ENCODE measurements around the gene DOCK9.

DNA sequence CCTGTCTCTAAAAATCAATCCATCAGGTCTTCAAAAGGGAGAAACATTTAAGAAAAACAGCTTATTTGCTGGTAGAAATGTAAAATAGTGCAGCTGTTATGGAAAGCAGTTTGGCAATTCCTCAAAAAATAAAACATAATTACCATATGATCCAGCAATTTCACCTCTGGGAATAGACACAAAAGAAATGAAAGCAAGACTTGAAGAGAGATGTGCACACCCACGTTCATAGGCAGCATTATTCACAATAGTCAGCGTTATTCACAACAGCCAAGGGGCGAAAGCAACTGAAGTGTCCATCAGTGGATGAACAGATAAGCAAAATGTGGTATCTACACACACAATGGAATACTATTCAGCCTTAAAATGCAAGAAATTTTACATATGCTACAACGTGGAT lies 45.1 kb upstream of the DOCK9 start:
- TF ChIP-seq, protein P1, sequence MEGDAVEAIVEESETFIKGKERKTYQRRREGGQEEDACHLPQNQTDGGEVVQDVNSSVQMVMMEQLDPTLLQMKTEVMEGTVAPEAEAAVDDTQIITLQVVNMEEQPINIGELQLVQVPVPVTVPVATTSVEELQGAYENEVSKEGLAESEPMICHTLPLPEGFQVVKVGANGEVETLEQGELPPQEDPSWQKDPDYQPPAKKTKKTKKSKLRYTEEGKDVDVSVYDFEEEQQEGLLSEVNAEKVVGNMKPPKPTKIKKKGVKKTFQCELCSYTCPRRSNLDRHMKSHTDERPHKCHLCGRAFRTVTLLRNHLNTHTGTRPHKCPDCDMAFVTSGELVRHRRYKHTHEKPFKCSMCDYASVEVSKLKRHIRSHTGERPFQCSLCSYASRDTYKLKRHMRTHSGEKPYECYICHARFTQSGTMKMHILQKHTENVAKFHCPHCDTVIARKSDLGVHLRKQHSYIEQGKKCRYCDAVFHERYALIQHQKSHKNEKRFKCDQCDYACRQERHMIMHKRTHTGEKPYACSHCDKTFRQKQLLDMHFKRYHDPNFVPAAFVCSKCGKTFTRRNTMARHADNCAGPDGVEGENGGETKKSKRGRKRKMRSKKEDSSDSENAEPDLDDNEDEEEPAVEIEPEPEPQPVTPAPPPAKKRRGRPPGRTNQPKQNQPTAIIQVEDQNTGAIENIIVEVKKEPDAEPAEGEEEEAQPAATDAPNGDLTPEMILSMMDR (conservative IDR thresholded peaks at IDR 0.05; ENCODE audit: low read depth in 2 of 2): no peak
- TF ChIP-seq ZNF331 (CRISPR knock-in tag; IDR thresholded peaks at IDR 0.05; ENCODE audit: low read depth) (no peak), POLR2AphosphoS5 (IDR thresholded peaks at IDR 0.05; ENCODE audit: low read depth) (no peak)
- TF ChIP-seq, protein P2, sequence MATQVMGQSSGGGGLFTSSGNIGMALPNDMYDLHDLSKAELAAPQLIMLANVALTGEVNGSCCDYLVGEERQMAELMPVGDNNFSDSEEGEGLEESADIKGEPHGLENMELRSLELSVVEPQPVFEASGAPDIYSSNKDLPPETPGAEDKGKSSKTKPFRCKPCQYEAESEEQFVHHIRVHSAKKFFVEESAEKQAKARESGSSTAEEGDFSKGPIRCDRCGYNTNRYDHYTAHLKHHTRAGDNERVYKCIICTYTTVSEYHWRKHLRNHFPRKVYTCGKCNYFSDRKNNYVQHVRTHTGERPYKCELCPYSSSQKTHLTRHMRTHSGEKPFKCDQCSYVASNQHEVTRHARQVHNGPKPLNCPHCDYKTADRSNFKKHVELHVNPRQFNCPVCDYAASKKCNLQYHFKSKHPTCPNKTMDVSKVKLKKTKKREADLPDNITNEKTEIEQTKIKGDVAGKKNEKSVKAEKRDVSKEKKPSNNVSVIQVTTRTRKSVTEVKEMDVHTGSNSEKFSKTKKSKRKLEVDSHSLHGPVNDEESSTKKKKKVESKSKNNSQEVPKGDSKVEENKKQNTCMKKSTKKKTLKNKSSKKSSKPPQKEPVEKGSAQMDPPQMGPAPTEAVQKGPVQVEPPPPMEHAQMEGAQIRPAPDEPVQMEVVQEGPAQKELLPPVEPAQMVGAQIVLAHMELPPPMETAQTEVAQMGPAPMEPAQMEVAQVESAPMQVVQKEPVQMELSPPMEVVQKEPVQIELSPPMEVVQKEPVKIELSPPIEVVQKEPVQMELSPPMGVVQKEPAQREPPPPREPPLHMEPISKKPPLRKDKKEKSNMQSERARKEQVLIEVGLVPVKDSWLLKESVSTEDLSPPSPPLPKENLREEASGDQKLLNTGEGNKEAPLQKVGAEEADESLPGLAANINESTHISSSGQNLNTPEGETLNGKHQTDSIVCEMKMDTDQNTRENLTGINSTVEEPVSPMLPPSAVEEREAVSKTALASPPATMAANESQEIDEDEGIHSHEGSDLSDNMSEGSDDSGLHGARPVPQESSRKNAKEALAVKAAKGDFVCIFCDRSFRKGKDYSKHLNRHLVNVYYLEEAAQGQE (IDR thresholded peaks at IDR 0.05; ENCODE audit: unreplicated experiment): no peak
